ENCODE measurements around the gene RALGPS2. TPM values are rescaled to one million over a fixed set of nuclear protein-coding genes. Genes with fewer than 3 reads are reported as not detected.

Gene RALGPS2
- total RNA-seq, 1 donor from 2014 or later: 1.8 TPM

GRCh38 chr1:178960482-178961240 lies 235.6 kb downstream of the RALGPS2 start:
- intact Hi-C loops (cut with micrococcal nuclease): no loop called here

- intact Hi-C loops (cut with micrococcal nuclease): no loop called here
Measured at GRCh38 chr1:178961331-178961730, 236.3 kb downstream of the RALGPS2 start.

- intact Hi-C loops (cut with micrococcal nuclease): no loop called here
Measured at GRCh38 chr1:178961868-178962267, 236.8 kb downstream of the RALGPS2 start.

GRCh38 chr1:178962853-178963711 lies 238.0 kb downstream of the RALGPS2 start:
- intact Hi-C loops (cut with micrococcal nuclease): no loop called here

- intact Hi-C loops (cut with micrococcal nuclease): no loop called here
Measured at GRCh38 chr1:178964469-178965330, 239.7 kb downstream of the RALGPS2 start.

GRCh38 chr1:178966312-178966711 lies 241.3 kb downstream of the RALGPS2 start:
- intact Hi-C loops (cut with micrococcal nuclease): no loop called here

GRCh38 chr1:178969226-178969987 lies 244.4 kb downstream of the RALGPS2 start:
- intact Hi-C loops (cut with micrococcal nuclease): no loop called here

GRCh38 chr1:178970184-178970583 lies 245.1 kb downstream of the RALGPS2 start:
- intact Hi-C loops (cut with micrococcal nuclease): no loop called here

Other genes with a start within 250 kb of the RALGPS2 start
- not detected in 2 replicates for gene CLEC20A, start 228.3 kb upstream of the RALGPS2 start, total RNA-seq
- not detected in 2 replicates for gene TEX35, start 212.1 kb upstream of the RALGPS2 start, total RNA-seq
- gene ANGPTL1, start 145.8 kb downstream of the RALGPS2 start, total RNA-seq: not detected in 2 replicates